SK-N-DZ (cell line): ENCODE measurements around the gene MX1.

Source experiments
- DNase-seq: peaks from one replicate; pipeline ENCODE4 v3.0.0-alpha.2; 2015; ENCODE audit warnings: low spot score

Gene MX1

DNA sequence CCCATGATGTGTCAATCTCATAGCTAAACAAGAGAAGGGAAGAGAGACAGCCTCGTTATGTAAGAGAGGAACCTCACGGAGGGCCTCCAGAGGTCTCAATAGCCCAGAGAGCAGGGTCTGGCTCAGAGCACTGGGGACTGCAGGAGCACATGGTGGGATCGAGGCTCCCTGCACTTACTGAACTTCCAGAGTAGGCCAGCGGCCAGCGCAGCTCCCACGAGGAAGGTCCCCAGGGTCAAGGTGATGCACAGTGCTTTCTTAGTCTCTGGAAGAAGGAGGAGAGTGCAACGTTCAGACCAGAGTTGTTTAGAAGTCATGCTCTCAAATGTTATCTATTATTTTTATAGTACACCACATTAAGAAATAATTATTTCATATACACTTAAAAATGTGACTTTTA lies 63.3 kb downstream of the MX1 start:
- DNase-seq = no peak

DNA sequence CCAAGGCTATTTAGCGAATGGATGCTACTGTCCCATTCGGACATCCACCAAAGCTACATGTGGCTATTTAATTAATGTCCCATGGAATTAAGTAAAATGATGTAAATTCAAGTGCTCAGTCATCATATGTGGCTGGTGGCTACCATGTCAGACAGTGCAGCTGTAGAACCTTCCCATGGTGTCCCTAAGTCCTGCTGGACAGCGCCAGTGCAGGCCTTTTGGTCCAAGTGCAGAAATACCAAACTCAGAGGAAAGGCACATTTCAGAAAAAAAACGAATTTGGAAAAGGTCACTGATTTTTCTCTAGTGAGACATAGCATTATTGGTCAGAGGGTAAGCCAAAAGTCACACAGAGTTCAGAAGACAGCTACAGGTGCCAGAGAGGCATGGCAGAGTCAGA lies 64.3 kb downstream of the MX1 start:
- no peak for DNase-seq

DNA sequence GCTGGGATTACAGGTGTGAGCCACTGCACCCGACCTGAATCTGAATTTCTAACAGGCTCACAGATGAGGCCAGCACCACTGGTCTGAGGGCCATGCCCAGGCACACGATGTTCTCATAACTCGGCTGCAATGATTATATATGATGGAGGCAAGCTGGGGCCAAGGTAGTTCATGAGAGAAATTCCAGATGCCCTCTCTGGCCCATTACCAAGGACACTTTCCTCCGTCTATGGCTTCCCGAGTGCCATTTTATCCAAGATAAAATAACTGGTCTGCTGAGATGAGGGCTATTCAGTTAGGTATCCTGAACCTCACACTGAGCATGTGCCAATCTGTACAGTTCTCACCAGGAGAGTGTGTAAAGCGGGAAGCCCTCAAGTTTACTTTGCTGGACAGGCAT lies 65.4 kb downstream of the MX1 start:
- DNase-seq = no peak

DNA sequence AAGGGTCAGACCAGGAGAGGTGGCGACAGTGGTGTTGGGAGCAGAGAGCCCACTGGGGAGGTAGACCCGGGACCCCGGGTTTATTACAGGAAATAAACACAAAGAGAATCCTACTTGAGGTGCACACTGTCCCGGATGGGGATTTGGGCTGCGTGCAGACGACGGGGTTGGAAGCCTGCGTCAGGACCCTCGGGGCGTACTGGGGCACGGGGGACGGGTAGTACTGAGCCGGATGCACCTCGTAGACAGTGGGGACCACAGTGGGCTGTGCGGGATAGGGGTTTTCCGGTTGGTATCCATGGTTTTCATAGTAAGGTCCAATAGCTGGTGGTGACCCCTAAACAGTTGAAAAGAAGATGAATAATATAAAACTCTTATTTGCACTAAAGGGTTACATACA lies 68.2 kb downstream of the MX1 start:
- DNase-seq = no peak

DNA sequence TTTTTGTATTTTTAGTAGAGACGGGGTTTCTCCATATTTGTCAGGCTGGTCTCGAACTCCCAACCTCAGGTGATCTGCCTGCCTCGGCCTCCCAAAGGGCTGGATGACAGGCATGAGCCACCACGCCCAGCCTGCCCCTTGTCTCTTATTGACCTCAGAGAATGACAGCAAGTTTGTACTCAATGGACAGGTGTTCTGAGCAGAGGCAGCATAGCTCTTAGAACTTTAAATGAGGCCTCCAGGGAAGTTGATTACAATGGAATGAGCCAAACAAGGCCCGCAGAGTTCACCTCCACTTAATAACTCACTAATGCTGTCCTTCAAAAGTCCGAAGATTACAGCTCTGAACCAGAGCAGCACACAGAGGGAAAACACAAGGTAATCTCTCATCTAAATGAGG lies 71.0 kb downstream of the MX1 start:
- no peak for DNase-seq

DNA sequence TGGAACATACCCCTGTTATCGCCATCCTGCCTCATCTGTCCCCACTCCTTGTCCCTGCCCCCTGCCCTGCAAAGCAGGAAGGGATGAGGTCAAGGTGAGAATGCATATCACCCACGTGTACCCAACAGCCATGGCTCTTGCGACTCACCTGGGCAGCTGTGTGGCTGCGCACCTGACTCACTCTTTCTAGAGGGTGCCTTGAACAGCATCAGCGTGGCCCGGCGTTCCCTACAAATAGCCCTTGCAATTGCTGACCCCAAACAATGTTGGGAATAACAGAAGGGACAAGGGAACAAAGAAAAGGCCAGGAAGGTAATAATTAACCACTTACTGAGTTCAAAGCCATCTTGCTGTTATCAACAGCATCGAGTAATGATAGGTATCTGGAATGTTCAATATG lies 71.7 kb downstream of the MX1 start:
- DNase-seq = no peak

DNA sequence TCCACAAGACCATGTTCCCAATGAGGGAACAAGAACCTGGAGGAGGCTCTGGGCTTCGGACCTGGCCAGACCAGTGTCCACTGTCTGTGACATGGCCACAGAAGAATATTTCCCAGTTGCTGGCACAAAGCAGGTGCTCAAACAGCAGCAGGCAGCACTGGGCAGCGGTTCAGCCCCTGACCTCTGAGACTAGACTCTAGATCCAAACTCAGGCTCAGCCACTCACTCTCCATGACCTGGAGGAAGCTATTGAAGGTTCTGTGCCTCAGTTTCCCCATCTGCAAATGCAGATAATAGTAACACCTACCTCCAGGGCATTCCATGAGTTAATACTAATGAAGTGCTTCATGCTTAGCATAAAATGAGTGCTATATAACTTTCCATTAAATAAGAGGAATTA lies 73.9 kb downstream of the MX1 start:
- DNase-seq = no peak

DNA sequence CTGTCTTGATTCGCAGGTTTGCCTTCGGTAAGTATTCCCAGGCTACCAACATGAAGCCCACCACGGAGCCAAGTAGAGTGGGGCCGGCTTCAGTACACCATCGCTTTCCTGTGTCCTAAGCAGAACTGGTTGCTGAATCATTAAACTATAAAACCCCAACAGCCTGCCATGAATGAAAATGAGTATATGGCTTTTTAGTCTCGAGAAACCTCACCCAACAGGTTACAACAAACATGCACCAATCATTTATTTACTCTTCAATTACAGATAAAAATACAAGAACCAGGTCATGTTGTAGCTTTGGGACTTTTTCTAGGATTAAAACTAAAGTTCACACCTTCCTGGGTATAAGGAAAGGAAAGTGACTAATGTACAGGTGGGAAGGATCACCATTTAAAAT lies 74.3 kb downstream of the MX1 start:
- no peak for DNase-seq

DNA sequence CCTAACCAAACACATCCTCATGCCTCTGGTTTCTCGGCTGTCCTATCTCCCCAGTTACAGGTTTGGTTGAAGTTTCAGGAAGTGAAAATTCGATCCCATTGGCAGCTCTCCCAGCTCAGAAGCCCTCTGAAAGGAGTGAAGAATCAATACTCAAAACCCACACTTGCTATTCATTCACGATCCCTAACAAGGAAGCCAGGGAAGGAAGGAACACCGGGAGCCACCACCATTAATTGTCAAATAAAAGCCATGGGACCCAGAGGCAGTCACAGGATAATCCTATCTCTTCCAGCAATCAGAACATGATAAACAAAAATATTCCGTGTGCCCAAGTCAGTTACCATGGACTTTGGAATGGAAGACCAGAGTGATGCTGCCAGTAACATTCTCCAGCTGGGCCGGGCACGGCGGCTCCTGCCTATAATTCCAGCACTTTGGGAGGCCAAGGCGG lies 74.9 kb downstream of the MX1 start:
- no peak for DNase-seq

DNA sequence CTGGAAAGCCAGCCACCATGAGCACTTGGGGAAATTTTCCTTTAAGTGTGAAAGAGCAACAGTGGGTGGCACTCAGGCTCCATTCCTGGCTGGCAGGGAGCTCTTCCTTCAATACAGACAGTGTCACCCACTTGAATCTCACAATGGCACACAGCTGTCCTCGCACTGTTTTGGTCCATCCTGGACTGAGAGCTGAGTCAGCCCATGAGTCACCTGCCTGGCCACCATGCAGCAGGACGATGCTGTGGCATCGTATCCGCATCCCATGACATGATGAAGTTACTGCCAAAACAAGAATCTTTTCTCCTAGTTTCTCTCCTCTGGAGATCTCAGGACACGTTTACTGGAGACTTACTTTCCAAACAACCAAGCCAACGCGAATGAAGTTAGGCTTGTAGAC lies 75.9 kb downstream of the MX1 start:
- no peak for DNase-seq

DNA sequence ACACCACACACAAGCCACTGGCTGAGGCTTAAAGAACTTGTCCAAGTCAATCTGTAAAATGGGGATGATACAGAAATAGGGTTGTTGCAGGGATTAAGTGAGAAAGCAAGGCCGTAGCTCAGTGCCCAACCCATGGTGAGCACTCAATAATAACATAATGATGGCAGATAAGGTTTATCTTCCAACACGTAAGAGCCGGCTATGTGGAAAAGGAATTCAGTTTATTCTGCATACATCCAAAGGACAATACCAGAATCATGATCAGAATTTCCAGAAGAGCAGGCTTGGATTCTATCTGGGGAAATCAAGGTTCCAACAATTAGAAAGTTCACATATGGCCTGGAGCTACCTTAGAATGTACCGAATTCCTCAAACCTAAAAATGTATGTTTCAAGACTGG lies 77.3 kb downstream of the MX1 start:
- no peak for DNase-seq

DNA sequence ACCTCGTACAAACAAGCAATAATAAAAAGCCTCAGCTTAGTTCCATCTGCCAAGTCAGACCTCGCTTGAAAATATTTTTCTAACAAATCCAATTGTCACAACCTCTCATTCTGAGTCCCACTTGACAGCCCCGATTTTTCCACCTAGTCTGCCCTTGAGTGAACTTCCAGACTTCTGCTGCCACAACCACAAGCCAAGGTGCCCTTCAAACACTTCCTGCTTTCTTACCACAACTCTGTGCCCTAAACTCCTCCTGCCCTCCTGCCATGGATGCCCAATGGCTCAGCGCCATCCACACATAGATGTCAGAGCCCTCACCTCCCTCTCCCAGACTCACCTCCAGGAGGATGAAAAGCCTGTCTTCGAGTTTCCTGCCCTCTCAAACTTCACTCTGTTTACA lies 78.0 kb downstream of the MX1 start:
- no peak for DNase-seq

DNA sequence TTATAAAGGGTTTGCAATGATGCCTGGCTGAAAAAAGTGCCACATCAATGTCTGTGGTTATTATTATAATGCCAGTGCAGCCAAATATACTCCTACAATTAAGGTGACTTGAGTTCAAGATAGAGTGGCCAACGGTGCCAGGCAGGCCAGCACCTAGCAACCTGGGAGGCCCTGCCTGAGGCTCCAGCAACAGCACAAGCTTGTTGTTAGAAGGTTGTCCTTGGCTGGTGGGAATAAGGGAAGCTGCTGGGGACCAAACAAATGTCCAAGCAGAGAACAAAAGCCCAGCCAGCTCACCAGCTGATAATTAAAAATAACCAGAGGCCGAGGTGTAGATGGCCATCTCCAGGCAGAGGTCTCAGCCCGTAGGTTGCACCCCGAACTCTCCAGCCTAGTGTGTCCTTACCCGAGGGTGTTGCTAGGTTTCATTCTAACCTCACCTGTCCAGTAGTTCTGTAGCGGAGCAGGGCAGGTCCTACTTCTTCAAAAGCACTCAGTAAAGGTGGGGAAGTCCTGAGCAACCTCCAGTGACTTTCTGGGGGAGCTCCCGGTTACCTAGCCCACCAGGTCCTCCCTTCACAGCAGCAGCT lies 80.1 kb downstream of the MX1 start:
- no peak for DNase-seq

DNA sequence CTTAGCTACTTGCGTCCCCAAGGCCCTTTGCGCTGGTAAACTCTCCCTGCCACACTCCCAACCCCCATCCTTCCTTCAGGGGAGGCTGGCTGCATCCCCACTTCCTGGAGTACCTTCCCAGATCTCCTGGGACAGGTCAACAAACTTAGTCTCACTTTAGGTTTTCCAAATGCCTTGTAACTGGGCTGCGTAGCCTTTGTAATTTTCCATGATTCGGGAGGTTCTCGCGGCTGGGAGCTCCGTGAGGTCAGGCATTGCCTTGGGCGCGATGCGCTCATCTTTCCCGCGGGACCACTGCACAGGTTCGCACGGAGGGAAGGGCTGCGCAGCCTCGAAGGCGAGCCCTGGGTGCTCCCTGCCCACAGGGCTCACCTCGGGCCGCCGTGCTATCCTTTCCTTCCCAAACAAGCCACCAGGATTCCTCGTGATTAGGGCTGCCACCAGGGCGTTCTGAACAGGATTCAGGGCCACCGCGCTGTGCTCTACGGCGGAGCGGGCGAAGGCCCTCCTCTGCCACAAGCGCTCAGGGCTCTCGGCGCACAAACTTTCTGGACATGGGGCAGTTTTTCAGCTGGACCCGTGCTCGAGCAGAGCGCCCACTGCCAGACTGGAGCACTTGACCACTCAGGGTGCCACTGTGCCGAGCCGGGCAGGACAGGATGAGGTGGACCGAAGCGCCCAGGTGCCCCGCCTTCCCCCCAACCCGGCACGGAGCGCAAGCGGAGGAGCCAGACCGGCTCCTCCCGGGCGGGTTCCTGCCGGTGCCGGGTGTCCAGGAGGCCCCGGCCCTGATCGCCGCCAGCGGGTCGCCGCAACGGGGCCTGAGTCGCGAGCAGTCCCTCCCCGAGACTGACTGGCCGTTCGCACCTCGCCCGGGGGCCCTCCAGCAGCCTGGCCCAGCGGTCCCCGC lies 80.8 kb downstream of the MX1 start:
- no peak for DNase-seq

DNA sequence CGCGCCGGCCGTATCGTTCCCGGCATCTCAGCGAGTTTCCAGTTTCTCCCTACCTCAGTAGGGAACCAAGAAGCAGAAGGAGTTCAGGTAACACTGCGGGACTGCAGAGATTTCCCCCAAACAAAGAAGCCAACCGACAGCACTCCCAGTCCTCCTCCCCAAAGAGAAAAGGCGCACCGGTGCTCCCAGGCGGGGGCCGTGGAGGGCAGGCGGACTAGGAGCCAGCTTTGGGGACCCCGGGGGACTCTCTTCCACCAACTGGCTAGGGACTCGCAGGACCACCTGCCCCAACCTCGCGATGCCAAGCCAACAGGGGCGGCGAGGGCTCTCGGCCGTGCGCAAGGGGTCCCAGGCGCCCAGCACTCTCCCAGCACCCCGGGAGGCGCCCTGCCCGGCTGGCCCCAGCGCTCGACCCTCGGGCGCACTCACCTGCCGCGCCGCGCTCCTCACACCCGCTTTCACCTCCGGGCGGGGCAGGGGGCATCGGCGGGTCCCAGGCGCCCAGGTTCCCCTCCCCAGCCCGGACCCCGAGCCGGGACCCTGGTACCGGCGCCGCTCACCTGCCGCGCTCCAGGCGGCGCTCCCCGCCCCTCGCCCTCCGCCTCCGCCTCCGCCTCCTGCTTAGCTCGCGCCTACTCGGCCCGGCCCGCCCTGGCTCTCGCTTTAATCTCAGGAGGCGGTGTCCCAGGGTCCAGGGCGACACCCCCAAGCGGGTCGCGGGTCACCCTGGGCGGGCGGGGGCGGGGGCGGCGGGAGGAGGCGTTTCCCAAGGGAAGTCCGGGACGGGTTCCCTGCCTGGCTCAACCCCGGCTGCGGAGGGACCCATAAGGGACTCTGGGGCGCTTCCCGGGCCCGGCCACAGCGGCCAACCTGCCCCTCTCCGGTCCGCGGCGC lies 81.7 kb downstream of the MX1 start, which contains the start of gene TMPRSS2:
TSS of gene TMPRSS2 (minus strand) at position 638 of the 894 bp plus-strand sequence. CDS start 10,025 bp downstream, outside the sequence.
- DNase-seq = no peak

DNA sequence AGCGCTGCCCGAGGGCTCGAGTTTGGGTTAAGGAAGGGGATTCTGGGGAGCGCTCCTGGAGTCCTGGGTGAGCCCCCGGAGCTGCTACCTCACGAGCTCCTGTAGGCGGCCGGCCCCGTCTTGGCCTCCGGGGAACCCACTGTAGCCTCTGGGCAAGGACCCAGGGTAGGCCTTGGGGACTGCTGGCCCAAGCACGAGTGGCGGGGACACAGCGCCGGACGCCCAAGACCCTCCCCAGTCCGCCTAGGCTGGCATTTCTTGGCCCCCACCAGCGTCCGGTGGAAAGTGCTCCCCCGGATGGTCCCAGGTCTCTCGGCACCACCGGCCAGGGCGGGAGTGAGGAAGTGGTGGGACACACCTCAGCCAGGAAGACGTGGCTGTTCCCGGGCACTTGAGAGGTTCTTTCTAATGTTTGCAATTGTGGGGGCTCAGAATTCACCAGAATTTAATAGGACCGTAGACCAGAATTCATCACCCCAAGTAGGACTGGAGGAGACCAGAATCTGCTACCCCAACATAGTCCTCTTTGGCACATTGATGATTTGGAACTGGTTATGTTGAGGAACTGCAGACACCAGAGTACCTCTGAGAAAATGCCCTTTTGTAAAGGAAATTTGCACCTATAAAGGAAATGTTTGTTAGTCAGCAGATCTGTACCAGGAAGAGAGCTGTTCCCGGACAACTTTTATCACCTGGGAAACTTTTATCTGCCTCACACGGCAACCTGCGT lies 82.5 kb downstream of the MX1 start:
- DNase-seq = no peak
